SU-DHL-6 (cell line): ENCODE results near the gene PLD1.
"Not testable (repeated sequence)": the region's sequence is repeated elsewhere in the genome, so short reads cannot be mapped to it uniquely, and the experiment has no call there.

Experiments
- H2AFZ ChIP-seq: fragments of 200-600 bp; sonication (generic); 2 replicates; pipeline ENCODE4 v1.6.1; 2014; ENCODE audit warnings: low read depth, mild to moderate bottlenecking, moderate library complexity, mixed read lengths, antibody characterized with exemption, low read length; ENCODE audit not compliant: severe bottlenecking
- H3F3A ChIP-seq: fragments of 200-600 bp; shearing (Covaris generic); 2 replicates; pipeline ENCODE4 v1.6.0; 2016; ENCODE audit warnings: antibody characterized with exemption, mild to moderate bottlenecking; ENCODE audit not compliant: insufficient read depth
- H3K27ac ChIP-seq: fragments of 200-600 bp; sonication (generic); 2 replicates; pipeline ENCODE4 v1.5.1; 2016; ENCODE audit warnings: low read depth, mild to moderate bottlenecking, low read length, moderate library complexity, mixed read lengths
- H3K27me3 ChIP-seq: fragments of 200-600 bp; sonication (generic), shearing (Covaris generic); 2 replicates; pipeline ENCODE4 v1.6.0; 2014; ENCODE audit warnings: mild to moderate bottlenecking, low read length
- H3K36me3 ChIP-seq: fragments of 200-600 bp; sonication (generic); 2 replicates; pipeline ENCODE4 v1.6.1; 2014; ENCODE audit warnings: mild to moderate bottlenecking, low read length, mixed read lengths
- H3K4me2 ChIP-seq: fragments of 300-600, 200-600 bp; shearing (Covaris generic), sonication (generic); 2 replicates; pipeline ENCODE4 v1.6.0; 2014; ENCODE audit warnings: low read length, low read depth, mild to moderate bottlenecking; ENCODE audit not compliant: poor library complexity, severe bottlenecking
- H3K4me3 ChIP-seq: fragments of 200-600 bp; sonication (generic); 2 replicates; pipeline ENCODE4 v1.5.1; 2014; ENCODE audit warnings: antibody characterized with exemption, low read length, mild to moderate bottlenecking, mixed read lengths; ENCODE audit not compliant: insufficient read depth, poor library complexity, severe bottlenecking
- H3K79me2 ChIP-seq: fragments of 200-600 bp; sonication (generic); 2 replicates; pipeline ENCODE4 v1.6.1; 2014; ENCODE audit warnings: mild to moderate bottlenecking, low read length, moderate library complexity; ENCODE audit not compliant: insufficient read depth
- H3K9ac ChIP-seq: fragments of 200-600 bp; sonication (generic); 2 replicates; pipeline ENCODE4 v1.7.0; 2014; ENCODE audit warnings: mild to moderate bottlenecking, low read length
- H3K9me2 ChIP-seq: fragments of 200-600 bp; sonication (generic); replicated peaks from 2 replicates; pipeline ENCODE4 v1.6.1; 2014; ENCODE audit warnings: low read length; ENCODE audit not compliant: insufficient read depth
- H3K9me3 ChIP-seq: fragments of 200-600 bp; sonication (generic); 2 replicates; pipeline ENCODE4 v1.6.1; 2014; ENCODE audit warnings: low read length, mixed read lengths; ENCODE audit not compliant: insufficient read depth
- H4K20me1 ChIP-seq: fragments of 200-600 bp; sonication (generic); 2 replicates; pipeline ENCODE4 v1.6.1; 2014; ENCODE audit warnings: low read depth, mild to moderate bottlenecking, antibody characterized with exemption, low read length, moderate library complexity, mixed read lengths
- EZH2phosphoT487 ChIP-seq: fragments of 200-600 bp; sonication (generic), shearing (Covaris generic); conservative IDR thresholded peaks from 2 replicates; pipeline ENCODE4 v1.6.1; 2018; ENCODE audit warnings: mild to moderate bottlenecking, antibody characterized with exemption, low read length, moderate library complexity, mixed read lengths
- TF ChIP-seq, protein P1 (sequence below): fragments of 200-600 bp; sonication (generic); IDR thresholded peaks from one replicate; pipeline ENCODE4 v1.5.1; 2017; ENCODE audit warnings: antibody characterized with exemption, mild to moderate bottlenecking, low read length, moderate library complexity; ENCODE audit not compliant: insufficient read depth, poor library complexity, severe bottlenecking

The PLD1 gene, protein sequence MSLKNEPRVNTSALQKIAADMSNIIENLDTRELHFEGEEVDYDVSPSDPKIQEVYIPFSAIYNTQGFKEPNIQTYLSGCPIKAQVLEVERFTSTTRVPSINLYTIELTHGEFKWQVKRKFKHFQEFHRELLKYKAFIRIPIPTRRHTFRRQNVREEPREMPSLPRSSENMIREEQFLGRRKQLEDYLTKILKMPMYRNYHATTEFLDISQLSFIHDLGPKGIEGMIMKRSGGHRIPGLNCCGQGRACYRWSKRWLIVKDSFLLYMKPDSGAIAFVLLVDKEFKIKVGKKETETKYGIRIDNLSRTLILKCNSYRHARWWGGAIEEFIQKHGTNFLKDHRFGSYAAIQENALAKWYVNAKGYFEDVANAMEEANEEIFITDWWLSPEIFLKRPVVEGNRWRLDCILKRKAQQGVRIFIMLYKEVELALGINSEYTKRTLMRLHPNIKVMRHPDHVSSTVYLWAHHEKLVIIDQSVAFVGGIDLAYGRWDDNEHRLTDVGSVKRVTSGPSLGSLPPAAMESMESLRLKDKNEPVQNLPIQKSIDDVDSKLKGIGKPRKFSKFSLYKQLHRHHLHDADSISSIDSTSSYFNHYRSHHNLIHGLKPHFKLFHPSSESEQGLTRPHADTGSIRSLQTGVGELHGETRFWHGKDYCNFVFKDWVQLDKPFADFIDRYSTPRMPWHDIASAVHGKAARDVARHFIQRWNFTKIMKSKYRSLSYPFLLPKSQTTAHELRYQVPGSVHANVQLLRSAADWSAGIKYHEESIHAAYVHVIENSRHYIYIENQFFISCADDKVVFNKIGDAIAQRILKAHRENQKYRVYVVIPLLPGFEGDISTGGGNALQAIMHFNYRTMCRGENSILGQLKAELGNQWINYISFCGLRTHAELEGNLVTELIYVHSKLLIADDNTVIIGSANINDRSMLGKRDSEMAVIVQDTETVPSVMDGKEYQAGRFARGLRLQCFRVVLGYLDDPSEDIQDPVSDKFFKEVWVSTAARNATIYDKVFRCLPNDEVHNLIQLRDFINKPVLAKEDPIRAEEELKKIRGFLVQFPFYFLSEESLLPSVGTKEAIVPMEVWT

DNA sequence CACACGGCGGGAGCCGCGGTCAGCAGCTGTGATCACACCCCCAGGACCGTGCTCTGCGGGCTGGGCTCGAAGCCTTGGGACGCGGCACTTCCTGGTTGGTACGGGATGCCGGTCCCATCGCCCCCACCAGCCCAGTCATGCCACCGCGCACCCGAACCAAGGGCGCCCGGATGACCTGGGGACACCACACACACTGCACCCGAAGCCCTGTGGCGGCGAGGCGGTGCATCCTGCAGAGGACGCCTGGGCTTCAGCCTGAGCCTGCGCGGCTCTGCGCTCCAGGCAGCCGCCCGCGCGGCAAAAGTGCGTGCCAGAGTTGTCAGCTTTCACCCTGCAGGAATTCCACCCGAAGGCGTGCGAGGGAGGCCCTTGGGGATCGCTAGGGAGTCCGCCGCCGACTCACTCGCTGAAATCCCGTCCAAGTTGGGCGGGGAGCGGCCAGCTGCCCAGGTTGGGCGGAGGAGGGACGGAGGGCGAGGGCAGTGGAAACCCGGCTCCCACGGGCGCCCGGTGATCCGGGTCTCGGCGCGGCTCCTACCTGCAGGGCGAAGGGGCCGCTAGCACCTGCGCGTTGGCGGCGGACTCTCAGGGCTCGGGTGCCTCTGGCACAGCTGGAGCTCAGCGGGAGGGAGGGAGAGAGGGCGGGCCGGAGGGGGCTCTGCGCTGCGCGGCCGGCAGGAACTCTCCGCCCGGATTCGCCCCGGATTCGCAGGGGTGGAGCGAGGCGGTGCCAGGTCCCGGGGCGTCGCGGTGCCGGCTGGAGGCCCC lies at the start of gene PLD1:
Gene PLD1, minus strand, starts transcription at position 623 of the 768 bp plus-strand sequence. CDS start 72,432 bp downstream, outside the sequence.
- Histone ChIP-seq H3K9ac (no peak within 1 kb of the TSS), H3K79me2 (no peaks in the 10 kb centered on the region), H4K20me1 (no peaks in the 10 kb centered on the region), H3F3A (no peaks in the 10 kb centered on the region), H3K4me2 (no peak within 1 kb of the TSS), H2AFZ (no peak within 1 kb of the TSS), H3K4me3 (no peak within 1 kb of the TSS), H3K27me3 (no peaks in the 10 kb centered on the region), H3K27ac (no peak within 1 kb of the TSS), H3K9me3 (no peaks in the 10 kb centered on the region), H3K9me2 (no peaks in the 10 kb centered on the region), H3K36me3 (no peaks in the 10 kb centered on the region)
- TF ChIP-seq, protein P1, sequence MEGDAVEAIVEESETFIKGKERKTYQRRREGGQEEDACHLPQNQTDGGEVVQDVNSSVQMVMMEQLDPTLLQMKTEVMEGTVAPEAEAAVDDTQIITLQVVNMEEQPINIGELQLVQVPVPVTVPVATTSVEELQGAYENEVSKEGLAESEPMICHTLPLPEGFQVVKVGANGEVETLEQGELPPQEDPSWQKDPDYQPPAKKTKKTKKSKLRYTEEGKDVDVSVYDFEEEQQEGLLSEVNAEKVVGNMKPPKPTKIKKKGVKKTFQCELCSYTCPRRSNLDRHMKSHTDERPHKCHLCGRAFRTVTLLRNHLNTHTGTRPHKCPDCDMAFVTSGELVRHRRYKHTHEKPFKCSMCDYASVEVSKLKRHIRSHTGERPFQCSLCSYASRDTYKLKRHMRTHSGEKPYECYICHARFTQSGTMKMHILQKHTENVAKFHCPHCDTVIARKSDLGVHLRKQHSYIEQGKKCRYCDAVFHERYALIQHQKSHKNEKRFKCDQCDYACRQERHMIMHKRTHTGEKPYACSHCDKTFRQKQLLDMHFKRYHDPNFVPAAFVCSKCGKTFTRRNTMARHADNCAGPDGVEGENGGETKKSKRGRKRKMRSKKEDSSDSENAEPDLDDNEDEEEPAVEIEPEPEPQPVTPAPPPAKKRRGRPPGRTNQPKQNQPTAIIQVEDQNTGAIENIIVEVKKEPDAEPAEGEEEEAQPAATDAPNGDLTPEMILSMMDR: no peak
- TF ChIP-seq EZH2phosphoT487: no peak

DNA sequence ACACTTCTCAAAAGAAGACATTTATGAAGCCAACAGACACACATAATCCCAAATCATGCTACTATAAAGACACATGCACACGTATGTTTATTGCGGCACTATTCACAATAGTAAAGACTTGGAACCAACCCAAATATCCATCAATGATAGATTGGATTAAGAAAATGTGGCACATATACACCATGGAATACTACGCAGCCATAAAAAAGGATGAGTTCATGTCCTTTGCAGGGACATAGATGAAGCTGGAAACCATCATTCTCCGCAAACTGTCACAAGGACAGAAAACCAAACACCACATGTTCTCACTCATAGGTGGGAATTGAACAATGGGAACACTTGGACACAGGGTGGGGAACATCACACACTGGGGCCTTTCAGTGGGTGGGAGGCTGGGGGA lies 48.5 kb upstream of the PLD1 start:
- not testable (repeated sequence) for H3K9ac ChIP-seq, H3K4me2 ChIP-seq, H4K20me1 ChIP-seq, H3K36me3 ChIP-seq, H3K27me3 ChIP-seq, H3K9me2 ChIP-seq, H3F3A ChIP-seq, H3K79me2 ChIP-seq, H3K27ac ChIP-seq, H3K4me3 ChIP-seq, H2AFZ ChIP-seq
- H3K9me3 ChIP-seq: peaks cover 13% of the 10 kb centered on the region; the same call in 1 of the 2 replicates

DNA sequence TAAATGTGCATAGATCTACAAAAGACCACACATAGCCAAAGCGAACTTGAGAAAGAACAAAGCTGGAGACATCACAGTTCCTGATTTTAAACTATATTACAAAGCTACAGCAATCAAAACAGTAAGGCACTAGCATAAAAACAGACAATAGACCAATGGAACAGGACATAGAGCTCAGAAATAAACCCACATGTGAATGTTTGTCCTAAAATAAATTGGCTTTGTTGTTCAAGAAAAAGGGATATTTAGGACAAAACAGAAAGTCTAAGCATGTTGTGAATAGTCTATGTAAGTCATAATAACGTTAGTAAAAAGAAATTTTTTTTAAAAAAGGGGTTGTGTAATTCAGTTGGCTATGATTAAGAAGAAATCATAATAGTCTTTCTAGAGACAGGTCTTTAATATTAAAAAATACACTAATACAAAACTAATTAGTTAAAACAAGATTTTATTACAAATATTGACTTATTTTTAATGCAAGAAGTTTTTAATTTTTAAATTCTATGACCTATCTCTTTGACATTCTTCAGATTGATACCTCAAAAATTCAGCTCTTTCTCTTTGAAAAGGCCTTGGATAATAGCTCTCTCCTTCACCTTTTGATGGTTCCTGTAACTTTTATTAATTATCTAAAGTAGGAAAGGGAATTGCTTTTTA lies 44.5 kb upstream of the PLD1 start:
- H3K9ac ChIP-seq: no peak overlapping the region
- H3K27me3 ChIP-seq: no peaks in the 10 kb centered on the region
- H3F3A ChIP-seq: no peaks in the 10 kb centered on the region
- H3K79me2 ChIP-seq: no peaks in the 10 kb centered on the region
- no peak overlapping the region for H2AFZ ChIP-seq
- H3K4me3 ChIP-seq: no peak overlapping the region
- no peak for TF ChIP-seq EZH2phosphoT487
- TF ChIP-seq, protein P1: no peak
- H4K20me1 ChIP-seq: no peaks in the 10 kb centered on the region
- peaks cover 13% of the 10 kb centered on the region; the same call in 1 of the 2 replicates for H3K9me3 ChIP-seq
- H3K4me2 ChIP-seq: no peak overlapping the region
- H3K27ac ChIP-seq: no peak overlapping the region
- H3K9me2 ChIP-seq: no peaks in the 10 kb centered on the region
- H3K36me3 ChIP-seq: no peaks in the 10 kb centered on the region
